HG03457 (cell line): Measurements from ENCODE around the gene BHLHA9.

Experiments used
- ATAC-seq: cut with Tn5 transposase; IDR thresholded peaks from one replicate; pipeline ENCODE4 v1.9.1; 2021; ENCODE audit warnings: moderate number of reproducible peaks; ENCODE audit not compliant: unreplicated experiment

Gene BHLHA9

DNA sequence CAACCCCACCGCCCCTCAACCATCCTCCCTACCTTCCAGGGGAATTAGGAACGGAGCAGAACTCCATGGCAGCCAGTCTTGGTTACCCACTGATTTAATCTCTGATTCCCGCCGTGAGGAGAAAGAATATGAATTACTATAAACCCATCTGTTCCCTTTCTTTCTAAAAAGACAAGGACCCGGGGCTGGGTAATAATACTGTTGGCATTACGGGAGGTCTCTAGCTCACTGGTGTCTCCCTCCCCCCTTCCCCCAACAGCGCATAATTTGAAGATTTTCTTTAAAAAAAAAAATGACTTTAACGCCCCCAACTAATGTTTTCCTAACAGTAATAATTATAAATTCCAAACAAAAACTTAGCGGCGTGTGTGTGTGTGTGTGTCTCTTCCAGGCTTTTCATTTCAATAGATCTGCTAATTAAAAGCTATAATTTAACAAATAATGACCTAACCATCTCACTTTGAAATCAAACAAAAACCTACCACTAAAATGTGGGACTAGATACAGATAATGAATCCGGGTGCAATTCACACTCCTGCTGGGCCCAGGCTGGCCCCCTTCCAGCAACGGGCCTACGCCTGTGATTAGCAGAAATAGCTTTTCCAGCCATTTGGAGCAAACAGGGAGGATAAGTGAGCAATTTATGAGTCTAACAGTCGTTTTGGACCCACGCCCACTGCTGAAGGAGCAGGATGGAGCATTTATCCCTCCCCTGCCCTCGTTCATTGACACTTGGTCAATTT is 18.2 kb upstream of the BHLHA9 start:
- ATAC-seq: no peak

DNA sequence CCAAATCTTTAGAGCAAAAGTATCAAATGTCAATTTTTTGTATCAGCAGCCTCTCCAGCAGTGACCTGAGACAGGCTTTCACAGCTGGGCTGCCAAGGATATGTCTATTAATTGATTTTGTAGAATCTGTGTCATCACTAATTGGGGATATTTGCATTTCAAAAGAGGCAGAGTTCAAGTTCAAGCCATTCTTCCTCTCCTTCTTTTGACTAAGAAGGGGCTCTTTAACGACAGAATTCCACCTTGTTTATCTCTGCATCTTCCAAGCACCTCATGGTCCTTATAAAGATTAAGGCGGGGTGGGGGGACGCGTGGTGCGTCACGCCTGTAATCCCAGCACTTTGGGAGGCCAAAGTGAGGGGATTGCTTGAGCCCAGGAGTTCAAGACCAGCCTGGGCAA is 15.2 kb upstream of the BHLHA9 start:
- no peak for ATAC-seq

DNA sequence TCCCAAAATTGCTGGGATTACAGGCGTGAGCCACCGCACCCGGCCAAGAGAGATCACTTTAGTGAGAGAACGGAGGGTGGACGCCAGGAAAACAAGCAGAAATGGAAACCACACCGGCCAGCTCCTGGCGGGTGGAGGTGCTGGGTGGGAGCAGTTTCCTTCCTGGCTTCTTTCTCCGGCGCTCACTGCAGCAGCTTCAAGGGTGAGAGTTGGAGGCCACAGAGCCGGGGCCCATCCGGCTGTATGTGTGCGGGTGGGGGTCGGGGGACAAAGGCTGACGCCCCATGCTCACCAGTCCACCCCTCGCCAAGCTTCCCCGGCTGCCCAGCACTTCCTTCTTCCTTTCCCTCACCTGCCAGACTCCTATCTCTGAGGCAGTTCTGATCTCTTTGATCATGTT is 13.5 kb upstream of the BHLHA9 start:
- ATAC-seq: no peak

DNA sequence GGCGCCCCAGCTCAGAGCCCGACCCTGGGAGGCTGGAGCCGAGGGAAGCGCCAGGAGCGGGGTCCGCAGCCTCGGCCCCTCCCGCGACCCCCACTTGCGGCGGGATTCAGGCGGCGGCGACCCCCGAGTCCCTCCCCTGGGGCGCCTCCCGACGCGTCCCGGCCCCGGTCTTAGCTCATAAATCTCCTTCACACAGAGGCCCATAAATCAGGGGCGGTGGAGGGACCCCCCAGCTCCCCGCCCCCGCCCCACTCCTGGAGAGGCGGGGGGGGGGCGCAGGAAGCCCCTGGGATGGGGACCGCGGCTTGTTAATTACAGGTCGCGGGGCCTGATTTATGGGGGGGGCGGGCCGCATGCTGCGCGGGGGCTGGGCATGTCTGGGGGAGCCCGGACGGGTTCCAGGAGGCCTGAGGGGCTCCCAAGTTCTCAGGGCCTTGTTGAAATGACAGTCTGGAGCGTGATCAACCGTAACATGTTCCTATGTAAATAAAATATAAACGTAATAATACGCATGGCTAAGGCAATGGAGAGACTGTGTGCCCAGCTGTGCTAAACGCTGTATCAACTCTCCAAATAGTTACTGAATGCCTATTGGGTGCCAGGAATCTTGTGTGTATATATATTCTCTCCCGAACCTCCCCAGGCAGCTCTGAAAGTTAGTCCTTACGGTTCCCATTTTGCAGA is 10.0 kb upstream of the BHLHA9 start:
- ATAC-seq: no peak

DNA sequence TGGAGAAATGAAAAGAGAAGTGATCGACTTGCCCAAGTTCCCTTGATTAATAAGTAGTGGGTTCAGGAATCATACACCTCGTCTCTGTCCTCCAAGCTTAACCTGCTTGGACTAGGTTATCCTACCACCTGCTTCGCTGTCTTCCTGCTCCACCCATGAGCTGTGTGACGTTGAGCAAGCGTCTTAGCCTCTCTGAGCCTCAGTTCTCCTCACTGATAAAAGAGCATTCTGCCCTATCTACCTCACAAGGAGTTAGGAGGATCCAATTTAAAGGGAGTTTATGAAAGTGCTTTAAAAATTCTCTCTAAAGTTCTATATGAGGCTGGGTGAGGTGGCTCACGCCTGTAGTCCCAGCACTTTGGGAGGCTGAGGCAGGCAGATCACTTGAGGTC is 9.5 kb upstream of the BHLHA9 start:
- ATAC-seq: no peak

DNA sequence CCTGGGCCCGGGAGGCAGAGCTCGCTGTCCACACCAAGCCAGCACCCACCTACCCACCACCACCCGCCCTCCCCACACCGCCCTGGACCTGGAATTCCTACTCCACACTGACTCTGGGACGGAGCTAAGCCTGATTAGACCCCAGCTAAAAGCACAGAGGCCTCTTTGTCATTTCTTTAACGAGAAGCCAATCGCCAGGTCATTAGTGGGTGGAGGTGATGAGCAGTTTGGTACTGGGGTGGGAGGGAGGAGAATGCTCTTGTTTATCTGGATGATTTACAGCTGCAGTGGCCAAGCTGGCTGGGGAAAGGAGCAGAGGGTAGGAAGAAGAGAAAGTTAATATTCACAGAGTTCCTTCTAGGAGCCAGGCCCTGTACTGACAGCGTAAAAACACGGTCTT is 6.0 kb upstream of the BHLHA9 start:
- no peak for ATAC-seq

DNA sequence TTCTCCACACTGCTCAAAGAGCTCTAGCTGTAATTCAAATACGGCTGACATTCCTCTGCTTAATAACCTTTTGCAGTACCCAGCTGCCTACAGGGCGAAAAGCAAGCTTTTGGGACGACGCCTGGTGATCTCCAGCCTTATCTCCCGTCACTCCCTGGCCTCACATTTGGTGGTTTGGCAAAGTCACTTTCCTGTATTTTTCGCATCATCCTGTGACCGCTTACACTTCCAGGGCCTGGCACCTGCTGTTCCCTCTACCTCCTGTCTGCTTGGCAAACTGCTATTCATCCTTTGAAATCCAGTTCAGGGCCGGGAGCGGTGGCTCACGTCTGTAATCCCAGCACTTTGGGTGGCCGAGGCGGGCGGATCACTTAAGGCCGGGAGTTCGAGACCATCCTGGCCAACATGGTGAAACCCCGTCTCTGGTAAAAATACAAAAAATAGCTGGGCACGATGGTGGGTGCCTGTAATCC is 2.7 kb upstream of the BHLHA9 start:
- ATAC-seq: no peak

DNA sequence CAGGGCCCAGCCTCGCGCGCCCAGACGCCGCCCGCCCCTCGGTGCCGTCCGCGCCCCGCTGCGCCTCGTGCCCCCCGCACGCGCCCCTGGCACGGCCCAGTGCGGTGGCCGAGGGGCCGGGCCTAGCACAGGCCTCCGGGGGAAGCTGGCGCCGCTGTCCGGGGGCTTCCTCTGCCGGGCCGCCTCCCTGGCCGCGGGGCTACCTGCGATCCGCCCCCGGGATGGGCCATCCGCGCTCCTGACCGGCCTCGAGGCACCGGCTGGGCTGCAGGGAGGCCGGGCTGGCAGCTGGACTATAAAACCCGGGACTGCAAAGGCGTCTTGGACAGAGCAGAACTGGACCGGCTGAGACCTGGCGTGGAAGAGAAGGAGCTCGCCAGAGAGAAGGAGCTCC is 783 bp downstream of the BHLHA9 start:
- ATAC-seq: no peak

DNA sequence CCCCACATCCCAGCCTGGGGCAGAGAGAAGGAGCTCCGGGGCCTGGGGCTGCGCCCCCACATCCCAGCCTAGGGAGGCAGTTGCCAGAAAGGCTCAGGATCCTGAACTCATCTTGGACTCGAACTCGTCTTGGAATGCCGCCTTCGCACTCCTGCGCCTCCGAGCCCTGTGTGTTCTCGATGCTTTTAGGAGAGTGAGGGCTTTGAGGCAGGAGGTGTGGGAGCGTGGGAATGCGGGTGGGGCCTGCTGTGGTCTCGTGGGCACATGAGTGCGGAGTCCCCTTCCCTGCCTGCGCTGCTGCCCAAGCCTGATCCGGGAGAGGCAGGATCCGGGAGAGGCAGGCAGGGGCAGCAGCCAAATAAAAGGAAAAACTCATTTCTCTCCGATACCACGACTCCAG is 1.2 kb downstream of the BHLHA9 start:
- ATAC-seq: no peak

DNA sequence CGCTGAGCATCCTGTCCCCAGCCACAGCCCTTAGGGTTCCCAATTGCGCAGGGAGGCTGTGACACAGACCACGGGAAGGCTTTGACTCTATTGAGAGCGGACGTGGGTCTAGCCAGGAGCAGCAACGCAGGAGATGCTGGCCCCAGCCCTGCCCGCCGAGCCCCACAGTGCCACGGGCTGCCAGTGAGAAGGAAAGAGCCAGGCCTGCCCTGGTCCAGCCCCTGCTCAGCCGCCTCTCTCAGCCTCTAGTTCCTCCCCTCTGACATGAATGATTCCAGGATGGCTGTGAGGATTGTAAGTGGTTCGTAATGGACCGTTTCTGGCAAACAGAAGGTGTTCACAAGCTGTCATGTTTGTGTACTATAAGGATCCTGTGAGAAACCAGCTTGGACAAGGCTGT is 2.5 kb downstream of the BHLHA9 start:
- ATAC-seq: no peak

DNA sequence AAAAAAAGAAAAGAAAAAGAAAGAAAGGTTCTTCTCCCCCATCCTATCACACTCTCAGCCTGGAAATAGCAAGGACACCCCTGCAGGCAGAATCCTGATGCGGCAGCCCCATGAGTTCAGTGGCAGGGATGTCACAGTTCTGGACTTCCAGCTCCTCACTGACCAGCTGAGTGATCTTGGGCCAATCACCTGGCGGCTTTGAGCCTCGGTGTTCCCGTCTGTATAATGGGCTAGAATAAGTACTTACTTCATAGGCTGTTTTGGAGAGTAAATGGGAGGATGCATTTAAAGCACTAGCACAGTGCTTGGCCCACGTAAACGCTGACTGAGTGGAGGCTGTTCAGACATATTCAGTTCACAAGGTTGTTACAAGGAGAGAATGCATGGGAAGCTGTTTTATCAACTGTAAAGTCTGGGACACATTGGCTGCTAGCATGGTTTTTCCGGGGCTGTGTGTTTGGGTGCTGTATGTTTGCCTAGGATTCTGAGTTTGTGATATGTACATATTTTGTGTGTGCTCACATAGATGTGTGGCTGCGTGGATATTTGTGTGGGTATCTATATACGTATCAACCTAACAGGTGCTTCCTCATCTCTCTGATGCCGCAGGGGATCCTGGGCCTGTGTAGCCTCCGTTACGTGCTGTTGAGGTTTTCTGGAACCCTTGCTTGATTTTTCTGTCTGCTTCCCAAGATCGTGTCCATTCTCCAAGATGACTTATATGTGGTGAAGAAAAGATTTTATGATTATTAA is 3.4 kb downstream of the BHLHA9 start:
- no peak for ATAC-seq

DNA sequence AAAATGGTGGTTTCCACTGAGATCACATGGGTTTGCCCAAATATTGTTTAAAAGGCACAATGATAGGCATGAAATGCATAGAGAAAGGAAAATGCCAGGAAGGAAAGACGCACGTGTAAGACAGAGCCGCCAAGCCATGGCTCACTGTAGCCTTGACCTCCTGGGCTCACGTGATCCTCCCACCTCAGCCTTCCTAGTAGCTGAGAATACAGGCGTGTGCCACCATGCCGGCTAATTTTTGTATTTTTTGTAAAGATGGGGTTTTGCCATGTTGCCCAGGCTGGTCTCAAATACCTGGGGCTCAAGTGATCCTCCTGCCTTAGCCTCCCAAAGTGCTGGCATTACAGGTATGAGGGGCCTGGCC is 4.0 kb downstream of the BHLHA9 start:
- no peak for ATAC-seq

DNA sequence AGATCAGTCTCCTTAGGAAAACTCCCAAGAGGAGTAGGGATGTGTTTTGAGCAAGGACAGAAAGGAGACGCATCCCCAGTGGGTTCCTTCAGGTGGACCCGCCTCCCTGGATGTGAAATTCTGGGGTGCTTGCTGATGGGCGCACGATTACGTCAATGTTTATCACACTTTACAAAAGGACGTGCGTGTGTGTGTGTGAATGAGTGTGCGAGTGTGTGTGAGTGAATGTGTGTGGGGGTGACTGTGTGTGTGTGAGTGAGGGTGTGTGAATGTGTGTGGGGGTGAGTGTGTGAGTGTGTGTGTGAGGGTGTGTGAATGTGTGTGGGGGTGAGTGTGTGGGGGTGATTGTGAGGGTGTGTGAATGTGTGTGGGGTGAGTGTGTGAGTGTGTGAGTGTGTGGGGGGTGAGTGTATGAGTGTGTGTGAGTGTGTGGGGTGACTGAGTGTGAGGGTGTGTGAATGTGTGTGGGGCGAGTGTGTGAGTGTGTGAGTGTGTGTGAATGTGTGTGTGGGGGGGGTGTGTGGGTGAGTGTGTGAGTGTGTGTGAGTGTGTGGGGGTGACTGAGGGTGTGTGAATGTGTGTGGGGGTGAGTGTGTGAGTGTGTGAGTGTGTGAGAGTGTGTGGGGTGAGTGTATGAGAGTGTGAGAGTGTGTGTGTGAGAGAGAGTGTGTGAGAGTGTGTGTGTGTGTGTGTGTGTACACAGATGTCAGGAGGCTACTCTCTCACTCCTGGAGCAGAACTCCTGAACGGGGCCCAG is 5.1 kb downstream of the BHLHA9 start:
- ATAC-seq: no peak

DNA sequence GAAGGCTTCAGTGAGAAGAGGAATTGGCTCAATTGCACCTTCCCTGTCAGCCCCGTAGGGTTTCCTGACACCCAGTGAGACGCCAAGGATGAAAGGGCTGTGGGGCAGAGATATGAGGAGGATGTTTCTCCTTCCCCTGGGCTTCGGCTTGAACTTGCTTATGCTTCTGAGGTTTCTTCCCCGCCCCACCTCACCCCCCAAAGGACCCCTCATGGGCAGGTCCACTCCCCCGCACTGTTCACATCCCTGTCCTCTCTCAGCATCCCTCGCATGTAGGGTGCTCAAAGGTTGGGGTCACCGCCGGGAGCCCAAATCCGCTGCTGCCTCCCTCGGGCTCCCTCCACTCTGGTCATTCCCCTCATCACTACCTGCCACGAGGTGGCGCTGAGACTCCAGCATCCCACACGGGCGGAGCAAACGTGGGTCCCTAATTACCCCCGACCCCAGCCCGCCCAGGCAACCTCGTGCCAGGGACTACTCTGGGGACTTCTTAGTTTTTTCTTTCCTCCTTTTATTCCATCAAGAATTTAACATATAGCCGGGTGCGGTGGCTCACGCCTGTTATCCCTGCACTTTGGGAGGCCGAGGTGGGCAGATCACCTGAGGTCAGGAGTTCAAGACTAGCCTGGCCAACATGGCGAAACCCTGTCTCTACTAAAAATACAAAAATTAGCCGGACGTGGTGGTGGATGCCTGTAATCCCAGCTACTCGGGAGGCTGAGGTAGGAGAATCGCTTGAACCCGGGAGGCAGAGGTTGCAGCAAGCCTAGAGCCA is 5.9 kb downstream of the BHLHA9 start:
- no peak for ATAC-seq

DNA sequence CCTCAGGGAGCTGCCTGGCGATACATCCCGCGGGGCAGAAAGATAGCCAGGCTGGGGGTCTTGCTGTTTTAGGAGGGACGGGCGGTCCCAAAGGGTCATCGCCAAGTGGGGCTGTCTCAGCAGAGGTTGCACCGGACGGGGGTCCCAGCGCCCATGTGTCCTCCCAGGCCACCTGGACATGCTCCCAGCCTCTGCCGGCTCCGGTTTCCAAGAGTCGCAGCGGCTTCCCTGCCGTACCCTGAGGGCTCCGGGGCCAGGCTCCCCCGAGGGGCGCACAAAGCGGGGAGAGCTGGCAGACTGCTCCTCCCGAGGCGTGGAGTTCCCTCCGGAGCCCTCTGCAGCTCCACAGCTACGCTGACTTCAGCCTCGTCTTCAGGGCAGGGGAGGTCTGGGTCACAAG is 10.4 kb downstream of the BHLHA9 start:
- ATAC-seq: no peak

DNA sequence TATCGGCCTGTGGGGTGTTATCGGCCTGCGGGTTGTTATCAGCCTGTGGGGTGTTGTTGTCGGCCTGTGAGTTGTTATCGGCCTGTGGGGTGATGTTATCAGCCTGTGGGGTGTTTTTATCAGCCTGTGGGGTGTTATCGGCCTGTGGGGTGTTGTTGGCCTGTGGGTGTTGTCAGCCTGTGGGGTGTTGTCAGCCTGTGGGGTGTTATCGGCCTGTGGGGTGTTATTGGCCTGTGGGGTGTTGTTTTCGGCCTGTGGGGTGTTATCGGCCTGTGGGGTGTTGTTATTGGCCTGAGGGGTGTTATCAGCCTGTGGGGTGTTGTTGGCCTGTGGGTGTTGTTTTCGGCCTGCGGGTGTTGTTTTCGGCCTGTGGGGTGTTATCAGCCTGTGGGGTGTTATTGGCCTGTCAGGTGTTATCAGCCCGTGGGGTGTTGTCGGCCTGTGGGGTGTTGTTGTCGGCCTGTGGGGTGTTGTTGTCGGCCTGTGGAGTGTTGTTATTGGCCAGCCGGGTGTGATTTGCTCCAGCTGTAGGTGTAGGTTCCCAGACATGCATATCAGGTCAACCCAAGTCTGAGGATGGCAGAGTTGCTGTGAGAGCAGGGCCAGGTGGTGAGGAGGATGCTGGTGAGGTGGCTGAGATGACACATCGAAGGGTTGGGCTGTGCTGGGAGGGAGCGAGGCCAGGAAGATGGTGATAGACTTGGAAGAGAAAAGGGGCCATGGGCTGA is 16.3 kb downstream of the BHLHA9 start:
- no peak for ATAC-seq

DNA sequence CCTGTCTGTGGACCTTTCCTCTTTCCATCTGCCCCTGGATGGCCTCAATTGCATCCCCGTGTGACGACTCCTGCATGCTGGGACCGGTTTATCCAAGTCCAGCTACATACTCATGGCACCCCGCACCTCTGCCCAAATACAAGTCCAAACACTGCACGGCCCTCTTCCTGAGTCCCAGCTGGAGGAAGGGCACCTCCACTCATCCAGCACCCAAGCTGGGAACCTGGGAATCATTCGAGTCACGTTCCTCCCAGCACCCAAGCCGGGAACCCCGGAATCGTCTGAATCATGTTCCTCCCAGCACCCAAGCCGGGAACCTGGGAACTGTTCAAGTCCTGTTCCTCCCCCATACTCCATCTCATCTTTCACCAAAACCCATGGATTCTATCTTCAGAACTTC is 19.5 kb downstream of the BHLHA9 start:
- no peak for ATAC-seq

DNA sequence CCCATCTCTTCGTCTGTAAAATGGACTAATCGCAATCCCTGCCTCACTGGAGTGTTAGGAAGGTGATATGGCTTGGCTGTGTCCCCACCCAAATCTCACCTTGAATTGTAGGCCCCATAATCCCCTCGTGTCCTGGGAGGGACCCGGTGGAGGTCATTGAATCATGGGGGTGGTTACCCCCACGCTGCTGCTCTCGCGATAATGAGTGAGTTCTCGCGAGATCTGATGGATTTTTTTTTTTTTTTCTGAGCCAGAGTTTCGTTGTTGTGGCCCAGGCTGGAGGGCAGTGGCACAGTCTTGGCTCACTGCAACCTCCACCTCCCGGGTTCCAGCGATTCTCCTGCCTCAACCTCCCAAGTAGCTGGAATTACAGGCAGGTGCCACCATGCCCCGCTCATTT is 20.4 kb downstream of the BHLHA9 start:
- no peak for ATAC-seq

DNA sequence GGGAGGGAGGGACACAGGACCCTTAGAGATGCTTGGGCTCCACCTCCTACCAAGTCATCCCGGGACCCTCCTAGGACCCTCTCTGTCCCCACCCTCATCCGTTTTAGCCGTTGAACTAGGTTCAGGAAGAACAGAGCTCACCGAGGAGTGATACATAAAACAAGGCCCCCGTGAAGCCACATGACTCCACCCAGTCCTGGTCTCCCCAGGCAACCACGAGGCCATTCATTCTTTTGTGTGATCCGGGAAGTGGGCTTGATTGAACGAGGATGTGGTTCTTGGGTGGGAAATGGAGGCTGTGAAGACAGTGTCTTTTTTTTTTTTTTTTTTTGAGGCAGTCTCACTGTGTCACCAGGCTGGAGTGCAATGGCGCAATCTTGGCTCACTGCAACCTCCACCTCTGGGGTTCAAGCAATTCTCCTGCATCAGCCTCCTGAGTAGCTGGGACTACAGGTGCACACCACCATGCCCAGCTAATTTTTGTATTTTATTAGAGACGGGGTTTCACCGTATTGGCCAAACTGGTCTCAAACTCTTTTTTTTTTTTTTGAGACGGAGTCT is 24.0 kb downstream of the BHLHA9 start:
- no peak for ATAC-seq

DNA sequence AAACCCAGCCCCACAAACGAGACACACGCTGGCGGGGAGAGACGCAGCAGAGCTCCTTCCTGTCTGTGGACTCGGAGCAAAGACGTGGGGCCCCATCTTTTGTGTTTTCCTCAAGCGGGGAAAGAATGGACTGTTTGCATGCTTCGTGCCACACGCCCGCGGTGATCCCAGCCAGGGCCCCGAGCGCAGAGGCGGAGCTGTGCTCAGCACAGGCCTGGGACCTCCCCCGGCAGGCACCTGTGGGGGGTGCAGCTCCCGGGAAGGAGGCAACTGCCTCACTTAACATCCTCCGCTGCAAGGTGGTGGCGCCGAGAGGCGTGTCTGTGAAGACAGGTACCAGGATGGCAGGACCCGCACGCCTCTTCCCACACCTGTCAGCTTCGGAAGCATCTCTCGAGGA is 28.4 kb downstream of the BHLHA9 start:
- no peak for ATAC-seq
